IPS DF 6.9 (cell line): Measurements from ENCODE around the gene HSPA4.

Source experiments
- DNase-seq: peaks from one replicate; pipeline ENCODE4 v3.0.0-alpha.2; 2013; ENCODE audit warnings: low read depth, low spot score
- H3K27ac ChIP-seq: one replicate; pipeline ENCODE4 v1.5.1; 2013; ENCODE audit warnings: low read length, control low read depth
- H3K27me3 ChIP-seq: 2 replicates; pipeline ENCODE4 v1.6.1; 2013; ENCODE audit warnings: mild to moderate bottlenecking, low read length; ENCODE audit not compliant: control insufficient read depth, insufficient read depth
- H3K36me3 ChIP-seq: 2 replicates; pipeline ENCODE4 v1.6.1; 2013; ENCODE audit warnings: low read length; ENCODE audit not compliant: control insufficient read depth, insufficient read depth
- H3K4me1 ChIP-seq: 2 replicates; pipeline ENCODE4 v1.6.1; 2013; ENCODE audit warnings: low read length; ENCODE audit not compliant: control insufficient read depth, insufficient read depth
- H3K4me3 ChIP-seq: 2 replicates; pipeline ENCODE4 v1.5.1; 2013; ENCODE audit warnings: mild to moderate bottlenecking, low read length
- H3K9me3 ChIP-seq: 2 replicates; pipeline ENCODE4 v1.6.1; 2013; ENCODE audit warnings: low read length, inconsistent platforms; ENCODE audit not compliant: control insufficient read depth, insufficient read depth
- WGBS: extraction: QIAGEN DNeasy Blood & Tissue Kit; methylation state at CpG from one replicate; pipeline ENCODE4 v1.1.7; 2013; ENCODE audit warnings: mixed read lengths, missing lambda C conversion rate; ENCODE audit not compliant: insufficient read length, insufficient coverage; 5-methylcytosine and 5-hydroxymethylcytosine counted together

The HSPA4 gene

DNA sequence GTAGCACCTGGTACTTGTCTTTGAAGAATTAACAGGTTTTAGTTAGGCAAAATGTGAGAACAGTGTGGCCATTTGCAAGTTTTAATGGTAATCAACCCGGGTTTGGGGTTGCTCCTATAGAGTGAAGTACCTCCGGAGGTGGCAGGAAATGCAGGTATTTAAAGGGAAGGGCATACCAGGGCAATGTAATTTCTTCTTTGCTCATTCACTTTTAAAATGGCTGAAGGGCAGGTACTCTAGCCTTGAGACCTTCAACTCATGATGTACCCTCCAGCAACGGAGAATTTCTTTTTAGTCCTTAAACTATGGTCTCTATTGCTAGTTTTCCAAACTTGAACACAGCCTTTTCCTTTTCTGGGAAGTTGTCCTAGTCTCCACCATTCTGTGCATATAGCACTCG lies 1.3 kb upstream of the HSPA4 start:
- H3K27ac ChIP-seq = peak overlapping the region; percentile 36
- peak overlapping the region; percentile 86; the same call in 1 of the 2 replicates for H3K4me3 ChIP-seq
- H3K27me3 ChIP-seq = no peaks in the 10 kb centered on the region
- no peaks in the 10 kb centered on the region for H3K36me3 ChIP-seq
- no CpG with 5 or more reads among the region's 4 CpGs for WGBS
- no peak for DNase-seq
- H3K9me3 ChIP-seq = no peaks in the 10 kb centered on the region
- H3K4me1 ChIP-seq = peaks cover 2% of the 10 kb centered on the region; the same call in 1 of the 2 replicates

DNA sequence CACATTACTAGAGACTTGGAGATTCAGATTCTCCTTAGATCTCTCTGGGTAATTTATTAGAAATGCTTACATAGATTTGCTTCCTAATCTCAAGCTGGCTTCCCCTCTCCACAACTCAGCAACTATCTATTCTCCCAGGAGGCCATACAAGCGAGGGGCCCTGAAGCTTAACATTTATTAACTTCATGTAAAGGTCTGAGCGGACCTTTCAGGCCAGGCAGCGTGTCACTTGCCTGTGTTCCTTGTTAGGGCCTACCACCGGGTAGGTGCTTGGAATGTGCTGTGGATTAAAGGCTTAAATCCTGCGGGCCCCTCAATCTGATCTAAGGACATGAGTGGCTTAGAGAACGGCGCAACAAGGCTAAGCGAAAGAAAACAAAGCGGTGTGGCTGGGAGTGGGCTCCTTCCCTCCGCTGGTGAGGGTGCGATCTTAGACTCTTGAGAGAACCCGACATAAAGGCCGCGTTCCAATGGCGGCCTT lies 712 bp upstream of the HSPA4 start:
- no peaks in the 10 kb centered on the region for H3K36me3 ChIP-seq
- H3K4me1 ChIP-seq = peaks cover 2% of the 10 kb centered on the region; the same call in 1 of the 2 replicates
- no CpG with 5 or more reads among the region's 15 CpGs for WGBS
- peak overlapping the region; percentile 36 for H3K27ac ChIP-seq
- no peaks in the 10 kb centered on the region for H3K27me3 ChIP-seq
- DNase-seq = no peak
- H3K4me3 ChIP-seq = peak overlapping the region; percentile 86
- H3K9me3 ChIP-seq = no peaks in the 10 kb centered on the region

GRCh38 chr5:133052317-133053175 lies 733 bp downstream of the HSPA4 start:
- no peak for DNase-seq
- H3K36me3 ChIP-seq = no peaks in the 10 kb centered on the region
- H3K27ac ChIP-seq = no peak overlapping the region
- H3K9me3 ChIP-seq = no peaks in the 10 kb centered on the region
- H3K27me3 ChIP-seq = no peaks in the 10 kb centered on the region
- H3K4me3 ChIP-seq = peak overlapping the region; percentile 86
- H3K4me1 ChIP-seq = peaks cover 2% of the 10 kb centered on the region; the same call in 1 of the 2 replicates
- WGBS = no CpG with 5 or more reads among the region's 59 CpGs

DNA sequence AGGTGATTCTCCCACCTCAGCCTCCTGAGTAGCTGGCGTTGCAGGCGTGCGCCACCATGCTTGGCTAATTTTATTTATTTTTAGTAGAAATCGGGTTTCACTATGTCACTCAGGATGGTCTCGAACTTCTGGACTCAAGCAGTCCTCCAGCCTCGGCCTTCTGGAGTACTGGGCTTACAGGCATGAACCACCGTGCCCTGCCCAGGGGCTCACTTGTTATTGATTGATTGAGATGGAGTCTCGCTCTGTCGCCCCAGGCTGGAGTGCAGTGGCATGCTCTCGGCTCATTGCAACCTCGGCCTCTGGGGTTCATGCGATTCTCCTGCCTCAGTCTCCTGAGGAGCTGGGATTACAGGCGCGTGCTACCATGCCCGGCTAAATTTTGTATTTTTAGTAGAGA lies 1.6 kb downstream of the HSPA4 start:
- H3K27ac ChIP-seq = no peak overlapping the region
- H3K4me3 ChIP-seq = peak overlapping the region; percentile 4; the same call in 1 of the 2 replicates
- DNase-seq = no peak
- no CpG with 5 or more reads among the region's 15 CpGs for WGBS
- no peaks in the 10 kb centered on the region for H3K27me3 ChIP-seq
- H3K36me3 ChIP-seq = no peaks in the 10 kb centered on the region
- peaks cover 2% of the 10 kb centered on the region; the same call in 1 of the 2 replicates for H3K4me1 ChIP-seq
- no peaks in the 10 kb centered on the region for H3K9me3 ChIP-seq

GRCh38 chr5:133054697-133055471 lies 3.1 kb downstream of the HSPA4 start:
- WGBS = no CpG with 5 or more reads among the region's 7 CpGs

DNA sequence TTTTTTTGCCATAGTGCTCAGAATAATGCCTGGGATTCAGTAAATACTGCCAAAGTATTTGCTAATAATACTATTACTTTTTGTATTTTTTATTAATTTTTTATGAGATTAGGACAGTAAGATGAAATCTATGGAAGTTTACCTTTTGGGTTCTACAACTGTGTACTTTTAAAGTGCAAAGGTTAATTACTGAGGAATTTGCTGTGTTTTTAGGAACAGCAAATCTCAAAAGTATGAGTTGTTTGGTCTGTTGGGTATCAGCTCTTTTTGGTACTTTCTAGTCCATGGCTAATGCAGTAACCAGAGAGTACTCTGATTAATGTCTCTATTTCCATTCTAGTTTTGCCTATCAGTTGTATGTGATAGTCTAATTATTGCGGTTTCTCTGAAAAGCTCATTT lies 5.1 kb downstream of the HSPA4 start:
- no peak overlapping the region for H3K27ac ChIP-seq
- no CpG with 5 or more reads among the region's 1 CpG for WGBS
- no peak overlapping the region for H3K4me3 ChIP-seq
- no peak for DNase-seq
- H3K4me1 ChIP-seq = 0 out of 2 replicates have a peak, but pooled peaks cover 2% of the 10 kb centered on the region
- no peaks in the 10 kb centered on the region for H3K27me3 ChIP-seq
- no peaks in the 10 kb centered on the region for H3K36me3 ChIP-seq
- no peaks in the 10 kb centered on the region for H3K9me3 ChIP-seq

More at GRCh38 chr5:133054697-133055471, 3.1 kb downstream of the HSPA4 start:
- no peak overlapping the region for H3K4me3 ChIP-seq
- no peak for DNase-seq
- H3K4me1 ChIP-seq = peaks cover 2% of the 10 kb centered on the region; the same call in 1 of the 2 replicates
- no peaks in the 10 kb centered on the region for H3K36me3 ChIP-seq
- no peak overlapping the region for H3K27ac ChIP-seq
- H3K27me3 ChIP-seq = no peaks in the 10 kb centered on the region
- H3K9me3 ChIP-seq = no peaks in the 10 kb centered on the region

DNA sequence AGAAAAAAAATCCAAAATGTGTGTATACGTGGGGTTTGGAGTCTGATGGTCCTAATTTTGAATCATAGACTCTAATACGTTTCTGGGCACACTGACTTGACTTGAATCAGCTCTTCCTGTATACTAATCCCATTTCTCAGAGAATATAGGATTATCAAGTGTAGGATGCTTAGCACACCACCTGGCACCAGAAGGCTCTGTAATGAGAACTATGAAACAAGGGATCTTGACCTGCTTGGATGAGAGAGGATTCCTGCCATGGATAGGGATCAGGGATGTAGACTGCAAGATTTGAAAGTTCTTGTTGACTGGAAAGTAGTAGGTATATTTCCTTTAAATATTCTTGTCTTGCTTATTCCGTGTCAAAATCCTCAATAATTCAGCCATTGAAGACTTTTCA lies 7.8 kb downstream of the HSPA4 start:
- WGBS = no CpG with 5 or more reads among the region's 3 CpGs
- no peak overlapping the region for H3K4me3 ChIP-seq
- no peaks in the 10 kb centered on the region for H3K4me1 ChIP-seq
- no peak for DNase-seq
- H3K36me3 ChIP-seq = no peaks in the 10 kb centered on the region
- H3K27me3 ChIP-seq = no peaks in the 10 kb centered on the region
- H3K9me3 ChIP-seq = no peaks in the 10 kb centered on the region
- no peak overlapping the region for H3K27ac ChIP-seq

DNA sequence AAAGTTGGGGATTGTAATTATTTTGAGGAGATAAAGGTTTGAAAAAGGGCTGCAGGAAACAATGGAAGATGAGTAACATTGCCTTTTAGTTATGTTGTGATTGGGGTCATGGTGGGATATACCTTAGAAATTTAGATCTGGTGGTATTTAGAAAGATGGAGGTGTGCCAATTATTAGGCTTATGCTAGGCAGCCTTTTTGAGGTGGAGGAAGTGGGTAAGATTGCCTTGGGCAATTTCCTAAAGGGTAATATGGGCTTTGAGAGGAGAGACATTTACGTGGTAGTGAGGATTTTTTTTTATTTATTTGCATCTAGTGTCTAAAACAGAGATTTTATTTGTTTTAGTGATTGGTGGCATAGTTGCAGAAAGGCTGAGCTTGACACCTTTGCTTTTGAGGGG lies 10.5 kb downstream of the HSPA4 start:
- Histone ChIP-seq H3K9me3 (no peaks in the 10 kb centered on the region), H3K4me3 (no peak overlapping the region), H3K4me1 (no peaks in the 10 kb centered on the region), H3K27me3 (no peaks in the 10 kb centered on the region), H3K27ac (no peak overlapping the region), H3K36me3 (peaks cover 4% of the 10 kb centered on the region; the same call in 1 of the 2 replicates)
- WGBS = 100% methylated on average over 1 of the region's 1 CpG
- no peak for DNase-seq

GRCh38 chr5:133063965-133064364 lies 12.2 kb downstream of the HSPA4 start:
- Histone ChIP-seq H3K4me3 (no peak overlapping the region), H3K4me1 (no peaks in the 10 kb centered on the region), H3K9me3 (no peaks in the 10 kb centered on the region), H3K27ac (no peak overlapping the region), H3K27me3 (no peaks in the 10 kb centered on the region), H3K36me3 (peaks cover 10% of the 10 kb centered on the region; the same call in 1 of the 2 replicates)
- WGBS = no CpG with 5 or more reads among the region's 10 CpGs
- no peak for DNase-seq

DNA sequence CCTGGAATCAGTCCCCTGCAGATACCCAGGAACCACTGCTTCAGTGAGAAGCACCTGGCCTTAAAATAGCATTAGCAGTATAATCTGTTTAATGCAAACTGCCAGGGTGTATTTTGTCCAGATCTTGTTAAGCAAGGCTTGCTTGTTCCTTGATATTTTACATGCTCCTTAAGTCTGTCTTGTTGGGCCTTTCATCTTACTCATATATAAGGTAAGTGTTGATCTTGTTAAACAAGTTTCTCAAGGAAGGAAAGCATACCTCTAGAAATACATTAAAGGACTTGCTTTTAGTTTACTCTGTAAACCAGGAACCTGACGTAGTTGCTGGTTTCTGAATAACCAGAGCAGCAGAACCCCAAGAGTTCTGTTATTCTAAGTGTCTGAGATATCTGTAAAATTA lies 13.7 kb downstream of the HSPA4 start:
- peaks cover 10% of the 10 kb centered on the region; the same call in 1 of the 2 replicates for H3K36me3 ChIP-seq
- no peak overlapping the region for H3K4me3 ChIP-seq
- no peaks in the 10 kb centered on the region for H3K4me1 ChIP-seq
- WGBS = no CpG with 5 or more reads among the region's 1 CpG
- DNase-seq = no peak
- H3K27ac ChIP-seq = no peak overlapping the region
- H3K27me3 ChIP-seq = no peaks in the 10 kb centered on the region
- H3K9me3 ChIP-seq = no peaks in the 10 kb centered on the region
